Naive thymus-derived CD8-positive, alpha-beta T cell (primary cell): ENCODE results near the gene ZNF268. TPM values are rescaled to one million over a fixed set of nuclear protein-coding genes. Genes with fewer than 3 reads are reported as not detected.
"Not testable (repeated sequence)": the region's sequence is repeated elsewhere in the genome, so short reads cannot be mapped to it uniquely, and the experiment has no call there.

Source experiments
- ATAC-seq, 2 donors: fragments of 150-1000 bp; cut with Tn5 transposase in 1 of 2; sonication (Bioruptor Pico), chemical (Tn5 transposase) in 1 of 2; 1 replicate in 1 of 2; 2 replicates in 1 of 2; pipeline ENCODE4 v1.10.0; 2021; ENCODE audit warnings: mild to moderate bottlenecking in 2 of 2, moderate library complexity in 2 of 2
- POLR2A ChIA-PET: fragments of 350-600 bp; sonication (Branson Sonifier 250); formaldehyde crosslinking; loops from one replicate; lab custom pipeline; 2021; ENCODE audit warnings: antibody characterized with exemption; lab: Charles Lee
- DNase-seq, 10 donors: peaks; one replicate each; pipeline versions ENCODE4 v3.0.0 to v3.0.0-alpha.2; 2020 to 2022
- H3K27ac Mint-ChIP-seq, 10 donors: one replicate each; pipeline ENCODE4 v1.8.0; 2020 to 2022; ENCODE audit warnings: mild to moderate bottlenecking in 10 of 10, mixed read lengths in 10 of 10, moderate library complexity in 4 of 10, inconsistent platforms in 1 of 10
- H3K27me3 Mint-ChIP-seq, 5 donors: one replicate each; pipeline ENCODE4 v1.8.0; 2021 to 2022; ENCODE audit warnings: mixed read lengths in 5 of 5
- H3K36me3 Mint-ChIP-seq, 3 donors: one replicate each; pipeline ENCODE4 v1.8.0; 2020 to 2022; ENCODE audit warnings: mixed read lengths in 3 of 3, mild to moderate bottlenecking in 2 of 3, inconsistent platforms in 1 of 3
- H3K4me1 Mint-ChIP-seq, 4 donors: one replicate each; pipeline ENCODE4 v1.8.0; 2021 to 2022; ENCODE audit warnings: mixed read lengths in 4 of 4
- H3K4me3 Mint-ChIP-seq, 10 donors: one replicate each; pipeline ENCODE4 v1.8.0; 2020 to 2022; ENCODE audit warnings: mild to moderate bottlenecking in 10 of 10, mixed read lengths in 10 of 10, moderate library complexity in 6 of 10, inconsistent platforms in 1 of 10
- H3K9me3 Mint-ChIP-seq, 9 donors: one replicate each; pipeline ENCODE4 v1.8.0; 2020 to 2022; ENCODE audit warnings: mixed read lengths in 9 of 9, mild to moderate bottlenecking in 3 of 9, inconsistent platforms in 1 of 9, moderate library complexity in 1 of 9
- polyA plus RNA-seq, 3 donors: library from polyadenylated mRNA; unstranded; fragments of 300-500 nt; fragmentation: Illumina TruSeq; gene quantifications; one replicate each; pipeline ENCODE4 v1.2.3, GENCODE V29; 2021
- total RNA-seq, 8 experiments: library from RNA in 2 of 8; stranded (reverse) in 2 of 8; gene quantifications; one replicate each; pipeline ENCODE4 v1.2.3 and lab custom pipeline; 2021 to 2026

The ZNF268 gene
- total and polyA plus RNA-seq, 5 experiments from 2014 or later: 15.3 to 36.6 (median 18.3) TPM

GRCh38 chr12:133227281-133227852 is 46.1 kb downstream of the ZNF268 start:
- Mint-ChIP-seq H3K27me3 (peaks cover 0 to 24% (median 3%) of the 10 kb centered on the region in 5 donors), H3K4me3 (no peak overlapping the region), H3K9me3 (peaks cover 0 to 35% (median 21%) of the 10 kb centered on the region in 9 donors), H3K27ac (no peak overlapping the region), H3K4me1 (peaks cover 0 to 3% (median 0%) of the 10 kb centered on the region in 4 donors), H3K36me3 (peaks cover 0 to 5% (median 0%) of the 10 kb centered on the region in 3 donors)
- POLR2A ChIA-PET: no interaction called here
- no peak for DNase-seq
- no peak for ATAC-seq

- POLR2A ChIA-PET: no interaction called here
- ATAC-seq (no peak), DNase-seq (no peak)
- peaks cover 0 to 22% (median 12%) of the 10 kb centered on the region in 9 donors for H3K9me3 Mint-ChIP-seq
- no peak overlapping the region for H3K27ac Mint-ChIP-seq
- H3K4me1 Mint-ChIP-seq: peaks cover 0 to 3% (median 0%) of the 10 kb centered on the region in 4 donors
- peaks cover 0 to 28% (median 4%) of the 10 kb centered on the region in 5 donors for H3K27me3 Mint-ChIP-seq
- peaks cover 0 to 8% (median 2%) of the 10 kb centered on the region in 3 donors for H3K36me3 Mint-ChIP-seq
- H3K4me3 Mint-ChIP-seq: no peak overlapping the region
Measured at GRCh38 chr12:133231001-133231400, 49.7 kb downstream of the ZNF268 start.

DNA sequence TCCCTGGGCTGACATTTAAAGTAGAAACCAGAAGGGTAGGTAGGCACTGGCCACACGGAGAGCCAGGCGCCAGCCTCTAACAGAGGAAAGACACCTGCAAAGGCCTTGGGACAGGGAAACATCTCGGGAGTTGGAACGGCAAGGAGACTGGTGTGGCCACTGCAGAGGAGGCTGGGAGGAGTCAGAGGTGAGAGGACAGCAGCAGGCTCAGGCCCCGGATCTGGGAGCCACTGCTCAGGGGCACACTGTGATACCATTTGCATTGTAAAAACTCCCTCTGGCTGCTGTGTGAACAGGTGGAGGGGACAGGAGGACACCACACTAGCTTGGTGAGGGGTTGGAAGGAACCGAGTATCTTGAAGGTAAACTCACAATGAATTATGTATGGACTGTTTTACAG is 51.7 kb downstream of the ZNF268 start:
- peaks cover 0 to 8% (median 4%) of the 10 kb centered on the region in 3 donors for H3K36me3 Mint-ChIP-seq
- H3K9me3 Mint-ChIP-seq: peaks cover 0 to 26% (median 20%) of the 10 kb centered on the region in 9 donors
- H3K4me1 Mint-ChIP-seq: peaks cover 0 to 3% (median 0%) of the 10 kb centered on the region in 4 donors
- H3K27ac Mint-ChIP-seq: no peak overlapping the region
- ATAC-seq (no peak), DNase-seq (no peak)
- H3K27me3 Mint-ChIP-seq: peaks cover 0 to 32% (median 4%) of the 10 kb centered on the region in 5 donors
- no peak overlapping the region for H3K4me3 Mint-ChIP-seq
- POLR2A ChIA-PET: no interaction called here

DNA sequence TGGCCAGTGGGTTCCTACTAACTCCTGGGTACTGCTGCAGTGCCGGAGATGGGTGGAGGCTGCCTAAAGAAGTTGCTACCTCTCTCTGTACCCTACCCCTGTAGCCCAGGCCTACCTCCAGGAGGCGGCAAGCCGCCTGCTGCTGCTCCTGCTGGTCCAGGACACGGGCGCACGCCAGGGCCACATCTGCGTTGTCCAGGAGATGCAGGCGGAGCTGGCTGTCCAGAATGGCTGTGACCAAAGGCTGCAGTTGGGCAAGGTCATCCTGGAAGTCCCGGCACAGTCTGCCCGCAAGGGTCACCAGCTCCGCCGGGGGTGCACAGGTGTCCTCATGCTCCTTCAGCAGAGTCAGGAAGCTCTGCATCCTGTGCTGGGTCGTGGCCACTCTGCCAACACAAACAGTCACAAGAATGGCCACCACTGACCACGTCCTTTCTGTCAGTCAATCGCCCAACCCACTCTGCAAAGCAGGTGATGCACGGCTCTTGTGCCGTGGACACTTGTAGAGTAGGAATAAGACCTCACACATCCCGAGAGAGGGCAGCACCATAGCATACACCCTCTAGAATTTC is 52.8 kb downstream of the ZNF268 start:
- no peak for ATAC-seq
- Mint-ChIP-seq H3K27ac (no peak overlapping the region), H3K4me1 (peaks cover 0 to 3% (median 0%) of the 10 kb centered on the region in 4 donors), H3K27me3 (peaks cover 0 to 21% (median 1%) of the 10 kb centered on the region in 5 donors), H3K36me3 (peaks cover 0 to 9% (median 4%) of the 10 kb centered on the region in 3 donors), H3K4me3 (no peak overlapping the region), H3K9me3 (peaks cover 0 to 24% (median 18%) of the 10 kb centered on the region in 9 donors)
- DNase-seq: no peak
- POLR2A ChIA-PET: no interaction called here

DNA sequence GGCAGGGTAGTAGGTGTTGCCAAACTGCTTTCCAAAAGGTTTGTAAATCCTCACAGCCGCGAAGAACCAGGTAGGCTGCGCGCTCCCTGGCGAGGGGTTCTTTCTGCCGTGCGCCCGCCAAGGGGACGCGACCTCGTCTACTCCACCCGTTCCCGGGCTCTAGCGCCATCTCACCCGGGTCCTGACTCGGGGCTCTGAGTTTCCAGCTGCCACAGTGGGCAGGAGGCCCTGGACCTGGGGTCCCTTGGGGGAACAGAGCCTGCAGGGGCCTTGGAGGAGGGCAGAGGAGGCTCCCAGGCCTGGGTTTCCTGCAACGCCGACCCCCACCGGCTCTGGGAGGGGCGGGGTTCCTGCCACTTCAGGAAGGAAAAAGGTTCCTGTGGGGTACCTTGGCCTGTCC is 53.7 kb downstream of the ZNF268 start:
- H3K36me3 Mint-ChIP-seq: peaks cover 0 to 14% (median 6%) of the 10 kb centered on the region in 3 donors
- H3K9me3 Mint-ChIP-seq: peaks cover 3 to 28% (median 18%) of the 10 kb centered on the region in 9 donors
- no peak overlapping the region for H3K27ac Mint-ChIP-seq
- POLR2A ChIA-PET: no interaction called here
- H3K4me3 Mint-ChIP-seq: no peak overlapping the region
- ATAC-seq (no peak), DNase-seq (no peak)
- H3K4me1 Mint-ChIP-seq: no peaks in the 10 kb centered on the region
- peaks cover 4 to 20% (median 7%) of the 10 kb centered on the region in 5 donors for H3K27me3 Mint-ChIP-seq

- Mint-ChIP-seq H3K27me3 (peaks cover 4 to 16% (median 8%) of the 10 kb centered on the region in 5 donors), H3K9me3 (peaks cover 0 to 28% (median 18%) of the 10 kb centered on the region in 9 donors), H3K36me3 (peaks cover 0 to 19% (median 6%) of the 10 kb centered on the region in 3 donors), H3K27ac (no peak within 1 kb of the TSS), H3K4me1 (no peaks in the 10 kb centered on the region), H3K4me3 (no peak within 1 kb of the TSS)
- DNase-seq (no peak), ATAC-seq (no peak)
- POLR2A ChIA-PET: no interaction called here
Measured at GRCh38 chr12:133235401-133236112, 54.3 kb downstream of the ZNF268 start, which contains the start of gene ANHX. TSS of gene ANHX (minus strand) at chr12:133235877. CDS start at chr12:133234356, 1,521 bp downstream.

- ATAC-seq (no peak), DNase-seq (no peak)
- Mint-ChIP-seq H3K9me3 (peaks cover 0 to 30% (median 23%) of the 10 kb centered on the region in 9 donors), H3K27ac (no peak overlapping the region), H3K27me3 (peaks cover 4 to 21% (median 12%) of the 10 kb centered on the region in 5 donors), H3K4me1 (no peaks in the 10 kb centered on the region), H3K4me3 (no peak overlapping the region), H3K36me3 (peaks cover 0 to 25% (median 4%) of the 10 kb centered on the region in 3 donors)
- POLR2A ChIA-PET: no interaction called here
Measured at GRCh38 chr12:133236144-133236543, 54.8 kb downstream of the ZNF268 start.

- no peak overlapping the region for H3K4me3 Mint-ChIP-seq
- no peak for DNase-seq
- H3K27me3 Mint-ChIP-seq: peaks cover 4 to 25% (median 16%) of the 10 kb centered on the region in 5 donors
- H3K36me3 Mint-ChIP-seq: peaks cover 0 to 28% (median 4%) of the 10 kb centered on the region in 3 donors
- H3K4me1 Mint-ChIP-seq: no peaks in the 10 kb centered on the region
- peaks cover 0 to 33% (median 24%) of the 10 kb centered on the region in 9 donors for H3K9me3 Mint-ChIP-seq
- no peak overlapping the region for H3K27ac Mint-ChIP-seq
- POLR2A ChIA-PET: no interaction called here
- ATAC-seq: no peak
Measured at GRCh38 chr12:133236556-133236955, 55.3 kb downstream of the ZNF268 start.

- Mint-ChIP-seq H3K36me3 (peaks cover 0 to 21% (median 0%) of the 10 kb centered on the region in 3 donors), H3K27me3 (peaks cover 4 to 34% (median 11%) of the 10 kb centered on the region in 5 donors), H3K4me3 (no peak overlapping the region), H3K27ac (no peak overlapping the region), H3K9me3 (peaks cover 15 to 62% (median 40%) of the 10 kb centered on the region in 9 donors), H3K4me1 (no peaks in the 10 kb centered on the region)
- no peak for ATAC-seq
- POLR2A ChIA-PET: no interaction called here
- no peak for DNase-seq
Measured at GRCh38 chr12:133251732-133252131, 70.4 kb downstream of the ZNF268 start.

- peaks cover 0 to 13% (median 0%) of the 10 kb centered on the region in 3 donors for H3K36me3 Mint-ChIP-seq
- H3K4me3 Mint-ChIP-seq, ATAC-seq, H3K27ac Mint-ChIP-seq, H3K4me1 Mint-ChIP-seq, POLR2A ChIA-PET, DNase-seq: not testable (repeated sequence)
- peaks cover 2 to 30% (median 12%) of the 10 kb centered on the region in 5 donors for H3K27me3 Mint-ChIP-seq
- H3K9me3 Mint-ChIP-seq: peaks cover 9 to 50% (median 32%) of the 10 kb centered on the region in 9 donors
Measured at GRCh38 chr12:133255833-133256232, 74.5 kb downstream of the ZNF268 start.

- H3K4me3 Mint-ChIP-seq: no peak overlapping the region
- no peak overlapping the region for H3K27ac Mint-ChIP-seq
- H3K27me3 Mint-ChIP-seq: peaks cover 2 to 30% (median 12%) of the 10 kb centered on the region in 5 donors
- DNase-seq (no peak), ATAC-seq (no peak)
- H3K4me1 Mint-ChIP-seq: no peaks in the 10 kb centered on the region
- POLR2A ChIA-PET: interaction anchor here (0.5 kb wide), 1 partner anchor 268 kb away, joined by 3 read pairs; no protein-coding TSS in a partner anchor
- H3K36me3 Mint-ChIP-seq: peaks cover 0 to 13% (median 0%) of the 10 kb centered on the region in 3 donors
- peaks cover 9 to 45% (median 32%) of the 10 kb centered on the region in 9 donors for H3K9me3 Mint-ChIP-seq
Measured at GRCh38 chr12:133256321-133256720, 75.0 kb downstream of the ZNF268 start.

GRCh38 chr12:133264173-133264572 is 82.9 kb downstream of the ZNF268 start:
- ATAC-seq (no peak), DNase-seq (no peak)
- H3K4me3 Mint-ChIP-seq: no peak overlapping the region
- peaks cover 0 to 10% (median 0%) of the 10 kb centered on the region in 9 donors for H3K9me3 Mint-ChIP-seq
- H3K4me1 Mint-ChIP-seq: no peaks in the 10 kb centered on the region
- peaks cover 0 to 2% (median 0%) of the 10 kb centered on the region in 3 donors for H3K36me3 Mint-ChIP-seq
- H3K27me3 Mint-ChIP-seq: no peaks in the 10 kb centered on the region
- POLR2A ChIA-PET: no interaction called here
- H3K27ac Mint-ChIP-seq: no peak overlapping the region
